Activated CD4-positive, alpha-beta T cell treated with anti-CD3 and anti-CD28 coated beads, Interleukin-2, amount 50 U/mL, for 1 hour (primary cell): ENCODE results near the gene UGT3A2.
"Not testable (repeated sequence)": the region's sequence is repeated elsewhere in the genome, so short reads cannot be mapped to it uniquely, and the experiment has no call there.

ENCODE experiments used
- DNase-seq: peaks from one replicate; pipeline ENCODE4 v3.0.0-alpha.2; 2020

UGT3A2 gene

GRCh38 chr5:36049949-36050348 lies 16.7 kb downstream of the UGT3A2 start:
- no peak for DNase-seq

GRCh38 chr5:36047384-36048160 lies 19.1 kb downstream of the UGT3A2 start:
- DNase-seq: no peak

- no peak for DNase-seq
Observed at GRCh38 chr5:36045895-36046294, 20.8 kb downstream of the UGT3A2 start.

- DNase-seq: no peak
Observed at GRCh38 chr5:36041537-36041845, 25.2 kb downstream of the UGT3A2 start.

- no peak for DNase-seq
Observed at GRCh38 chr5:36040651-36041536, 25.8 kb downstream of the UGT3A2 start.

- DNase-seq: no peak
Observed at GRCh38 chr5:36035696-36036095, 31.0 kb downstream of the UGT3A2 start.

GRCh38 chr5:36034536-36035134 lies 32.0 kb downstream of the UGT3A2 start:
- not testable (repeated sequence) for DNase-seq

- no peak for DNase-seq
Observed at GRCh38 chr5:36033486-36033885, 33.2 kb downstream of the UGT3A2 start.

GRCh38 chr5:36033047-36033446 lies 33.6 kb downstream of the UGT3A2 start:
- DNase-seq: no peak

GRCh38 chr5:36031223-36031622 lies 35.5 kb downstream of the UGT3A2 start:
- no peak for DNase-seq

- no peak for DNase-seq
Observed at GRCh38 chr5:36029914-36030313, 36.8 kb downstream of the UGT3A2 start.

GRCh38 chr5:36028816-36029465 lies 37.7 kb downstream of the UGT3A2 start:
- no peak for DNase-seq

- no peak for DNase-seq
Observed at GRCh38 chr5:36027711-36028110, 39.0 kb downstream of the UGT3A2 start.

- DNase-seq: no peak
Observed at GRCh38 chr5:36026706-36027465, 39.8 kb downstream of the UGT3A2 start.

GRCh38 chr5:36022246-36022645 lies 44.4 kb downstream of the UGT3A2 start:
- not testable (repeated sequence) for DNase-seq

GRCh38 chr5:36019584-36019983 lies 47.1 kb downstream of the UGT3A2 start:
- DNase-seq: not testable (repeated sequence)

GRCh38 chr5:36017622-36018021 lies 49.1 kb downstream of the UGT3A2 start:
- DNase-seq: no peak

GRCh38 chr5:36017004-36017403 lies 49.7 kb downstream of the UGT3A2 start:
- DNase-seq: no peak

GRCh38 chr5:36013182-36013581 lies 53.5 kb downstream of the UGT3A2 start:
- no peak for DNase-seq

GRCh38 chr5:36009698-36010097 lies 57.0 kb downstream of the UGT3A2 start:
- DNase-seq: no peak

- no peak for DNase-seq
Observed at GRCh38 chr5:36007366-36007765, 59.3 kb downstream of the UGT3A2 start.

GRCh38 chr5:36006163-36006562 lies 60.5 kb downstream of the UGT3A2 start:
- no peak for DNase-seq
